ENCODE measurements around the gene TUBG2. TPM values are rescaled to one million over a fixed set of nuclear protein-coding genes. Genes with fewer than 3 reads are reported as not detected.

The TUBG2 gene
- total RNA-seq, 1 donor from 2014 or later: 9.4 TPM

DNA sequence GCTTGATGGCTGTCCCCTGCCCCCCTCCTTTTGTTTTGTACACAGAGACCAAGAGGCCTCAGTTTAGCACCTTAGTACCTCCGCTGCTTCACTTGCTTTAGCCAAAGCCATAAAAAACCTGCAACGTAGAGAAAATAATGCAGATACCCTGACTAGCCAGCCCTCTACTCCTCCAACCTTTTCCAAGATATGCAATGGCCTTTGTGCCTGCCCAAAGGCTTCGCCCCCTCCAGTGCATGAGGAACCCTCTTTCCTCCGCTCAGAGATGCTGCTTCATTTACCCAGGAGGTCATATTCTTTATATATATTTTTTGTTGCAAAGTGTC is 40.3 kb downstream of the TUBG2 start:
- no peak overlapping the region for H3K27ac Mint-ChIP-seq
- TF ChIP-seq, protein P1, sequence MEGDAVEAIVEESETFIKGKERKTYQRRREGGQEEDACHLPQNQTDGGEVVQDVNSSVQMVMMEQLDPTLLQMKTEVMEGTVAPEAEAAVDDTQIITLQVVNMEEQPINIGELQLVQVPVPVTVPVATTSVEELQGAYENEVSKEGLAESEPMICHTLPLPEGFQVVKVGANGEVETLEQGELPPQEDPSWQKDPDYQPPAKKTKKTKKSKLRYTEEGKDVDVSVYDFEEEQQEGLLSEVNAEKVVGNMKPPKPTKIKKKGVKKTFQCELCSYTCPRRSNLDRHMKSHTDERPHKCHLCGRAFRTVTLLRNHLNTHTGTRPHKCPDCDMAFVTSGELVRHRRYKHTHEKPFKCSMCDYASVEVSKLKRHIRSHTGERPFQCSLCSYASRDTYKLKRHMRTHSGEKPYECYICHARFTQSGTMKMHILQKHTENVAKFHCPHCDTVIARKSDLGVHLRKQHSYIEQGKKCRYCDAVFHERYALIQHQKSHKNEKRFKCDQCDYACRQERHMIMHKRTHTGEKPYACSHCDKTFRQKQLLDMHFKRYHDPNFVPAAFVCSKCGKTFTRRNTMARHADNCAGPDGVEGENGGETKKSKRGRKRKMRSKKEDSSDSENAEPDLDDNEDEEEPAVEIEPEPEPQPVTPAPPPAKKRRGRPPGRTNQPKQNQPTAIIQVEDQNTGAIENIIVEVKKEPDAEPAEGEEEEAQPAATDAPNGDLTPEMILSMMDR (IDR thresholded peaks at IDR 0.05): no peak
- ChIA-PET CTCF (interaction anchor here (0.5 kb wide), 1 partner anchor 121 kb away, joined by 3 read pairs; no protein-coding TSS in a partner anchor), POLR2A (interaction anchor here (0.7 to 1.0 kb wide), 2 partner anchors 122 to 145 kb away, joined by 3 to 10 read pairs; partner anchors contain the start of gene PSMC3IP)
- H3K4me3 Mint-ChIP-seq: no peak overlapping the region
- H3K27me3 Mint-ChIP-seq: no peaks in the 10 kb centered on the region
- ATAC-seq (ENCODE audit: low read depth) (no peak), DNase-seq (no peak)
- H3K4me1 Mint-ChIP-seq: peaks cover 23% of the 10 kb centered on the region
- H3K36me3 Mint-ChIP-seq (ENCODE audit: low read depth): peaks cover 57% of the 10 kb centered on the region
- no peaks in the 10 kb centered on the region for H3K9me3 Mint-ChIP-seq
- intact Hi-C loops (cut with micrococcal nuclease): no loop called here

DNA sequence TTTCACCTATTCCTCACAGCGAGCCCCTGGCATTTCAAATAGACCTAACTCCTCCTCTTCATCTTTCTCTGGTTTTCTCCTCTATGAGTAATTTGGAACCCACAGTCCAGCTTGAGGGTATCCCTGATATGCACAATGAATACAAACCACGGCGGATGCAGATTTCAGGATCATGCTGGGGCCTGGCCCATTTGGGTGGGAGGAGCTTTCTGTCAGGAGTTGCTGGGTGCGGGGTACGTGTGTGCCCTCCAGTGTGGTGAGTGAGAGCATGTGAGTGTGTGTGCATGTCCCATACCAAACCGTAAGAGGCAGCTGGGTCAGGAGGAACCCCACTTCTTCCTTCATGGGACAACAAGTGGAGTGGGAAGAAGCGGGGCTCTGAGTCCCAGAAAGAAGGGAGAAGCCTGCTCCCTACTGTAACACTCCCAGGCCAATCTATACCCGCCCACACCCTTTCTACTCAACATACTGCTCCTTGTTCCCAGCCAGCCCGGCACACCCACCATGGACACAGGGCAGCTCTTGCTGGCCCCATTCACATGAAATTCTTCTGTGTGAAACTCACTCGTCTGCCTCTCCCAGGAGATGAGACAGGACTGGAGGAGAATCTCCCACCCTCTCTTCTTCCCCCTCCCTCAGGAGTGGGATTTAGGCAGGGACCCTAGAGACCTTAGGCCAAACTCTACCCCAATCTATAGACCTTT is 41.7 kb downstream of the TUBG2 start:
- ATAC-seq (ENCODE audit: low read depth) (no peak), DNase-seq (no peak)
- no peaks in the 10 kb centered on the region for H3K27me3 Mint-ChIP-seq
- H3K4me3 Mint-ChIP-seq: no peak overlapping the region
- TF ChIP-seq, protein P1 (IDR thresholded peaks at IDR 0.05): no peak
- no peak overlapping the region for H3K27ac Mint-ChIP-seq
- H3K36me3 Mint-ChIP-seq (ENCODE audit: low read depth): peaks cover 64% of the 10 kb centered on the region
- peaks cover 37% of the 10 kb centered on the region for H3K4me1 Mint-ChIP-seq
- intact Hi-C loops (cut with micrococcal nuclease): no loop called here
- POLR2A ChIA-PET: interaction anchor here (1.3 kb wide), 1 partner anchor 17 kb away, joined by 3 read pairs; no protein-coding TSS in a partner anchor
- CTCF ChIA-PET: no interaction called here
- H3K9me3 Mint-ChIP-seq: no peaks in the 10 kb centered on the region

DNA sequence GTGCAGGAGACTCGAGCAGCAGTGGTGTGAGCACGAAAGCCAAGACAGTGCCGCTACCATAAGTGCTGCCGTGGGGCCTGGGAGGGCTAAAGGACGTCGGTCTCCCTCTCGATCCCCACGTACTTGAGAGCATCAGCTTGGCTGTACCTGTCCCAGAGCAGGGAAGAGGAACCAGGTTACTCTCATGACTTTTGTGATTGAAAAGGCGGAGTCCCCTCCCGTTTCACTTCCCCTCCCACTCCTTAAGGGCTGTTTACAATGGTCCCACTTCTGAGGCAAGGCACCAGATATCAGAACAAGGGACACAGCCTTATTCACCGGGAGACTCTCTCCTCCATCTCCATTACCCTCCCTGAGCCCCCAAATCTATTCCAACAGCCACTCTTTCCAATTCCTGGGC is 43.4 kb downstream of the TUBG2 start:
- H3K27ac Mint-ChIP-seq: peak overlapping the region; percentile 67
- H3K27me3 Mint-ChIP-seq: no peaks in the 10 kb centered on the region
- peak overlapping the region; percentile 15 for H3K4me3 Mint-ChIP-seq
- peaks cover 68% of the 10 kb centered on the region for H3K36me3 Mint-ChIP-seq (ENCODE audit: low read depth)
- TF ChIP-seq, protein P1 (IDR thresholded peaks at IDR 0.05): no peak
- H3K9me3 Mint-ChIP-seq: no peaks in the 10 kb centered on the region
- ChIA-PET CTCF (no interaction called here), POLR2A (interaction anchor here (1.2 to 4.3 kb wide), 4 partner anchors 19 to 666 kb away, joined by 3 to 22 read pairs (median 5); no protein-coding TSS in a partner anchor)
- ATAC-seq (ENCODE audit: low read depth) (peak; percentile 20), DNase-seq (no peak)
- peaks cover 54% of the 10 kb centered on the region for H3K4me1 Mint-ChIP-seq
- intact Hi-C loops (cut with micrococcal nuclease): loop anchor here (1.0 kb wide), 1 partner anchor 23 kb away; no protein-coding TSS in a partner anchor

DNA sequence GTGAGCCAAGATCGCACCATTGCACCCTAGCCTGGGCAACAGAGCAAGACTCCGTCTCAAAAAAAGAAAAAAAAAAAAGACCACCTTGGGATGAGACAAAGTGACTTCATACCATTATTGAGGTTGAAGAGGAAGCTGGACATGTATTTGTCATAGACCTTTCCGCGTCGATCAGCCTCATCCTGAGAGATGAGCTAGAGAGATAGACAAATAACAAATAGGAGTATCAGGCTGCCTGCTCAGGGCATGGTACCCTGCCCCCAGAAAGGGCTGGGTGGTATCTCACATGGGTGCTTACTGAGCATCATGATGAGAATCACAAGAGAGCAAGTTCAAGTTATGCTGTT is 45.4 kb downstream of the TUBG2 start:
- Mint-ChIP-seq H3K9me3 (no peaks in the 10 kb centered on the region), H3K27me3 (no peaks in the 10 kb centered on the region), H3K4me1 (peaks cover 61% of the 10 kb centered on the region), H3K36me3 (ENCODE audit: low read depth) (peaks cover 78% of the 10 kb centered on the region), H3K4me3 (peak overlapping the region; percentile 74), H3K27ac (peak overlapping the region; percentile 94)
- no peak for DNase-seq
- CTCF ChIA-PET: interaction anchor here (1.2 to 1.7 kb wide), 2 partner anchors 24 to 126 kb away, joined by 3 to 8 read pairs; no protein-coding TSS in a partner anchor
- intact Hi-C loops (cut with micrococcal nuclease): no loop called here
- peak; percentile 30 for ATAC-seq (ENCODE audit: low read depth)
- POLR2A ChIA-PET: interaction anchor here (0.6 to 4.3 kb wide), 11 partner anchors 21 to 427 kb away, joined by 3 to 22 read pairs (median 4); partner anchors contain the start of genes BECN1, CNTNAP1, MLX and PSMC3IP
- TF ChIP-seq, protein P1 (IDR thresholded peaks at IDR 0.05): no peak

DNA sequence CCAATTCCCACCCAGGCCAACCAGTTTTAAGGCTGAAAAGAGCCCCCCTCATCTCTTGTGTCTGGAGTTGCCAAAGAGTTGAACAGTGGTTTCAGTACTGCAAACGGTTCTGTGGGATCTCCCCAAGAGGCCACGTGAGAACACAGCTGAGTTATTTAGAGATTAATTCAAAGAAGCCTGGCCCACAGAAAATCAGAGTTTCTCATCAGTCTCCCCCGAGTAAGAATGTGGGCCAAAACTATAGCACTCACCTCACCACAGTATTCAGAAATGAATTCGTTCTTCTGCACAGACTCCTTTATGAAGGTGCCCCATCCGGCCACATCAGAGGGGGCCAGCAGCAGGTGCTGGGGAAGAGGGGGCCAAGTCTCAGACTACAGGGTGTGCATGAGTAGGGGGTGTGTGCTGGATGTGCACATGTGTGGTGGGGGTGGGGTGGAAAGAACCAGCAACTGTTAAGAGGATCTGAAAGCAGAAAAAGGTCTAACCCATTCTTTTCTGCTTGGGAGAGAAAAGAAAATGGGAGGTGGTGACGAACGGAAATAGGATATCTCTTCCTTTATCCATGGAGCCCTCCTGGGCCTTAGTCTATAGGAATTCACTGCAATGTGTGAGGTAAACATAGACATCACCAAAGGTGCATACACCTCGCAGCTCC is 45.9 kb downstream of the TUBG2 start:
- TF ChIP-seq, protein P1 (IDR thresholded peaks at IDR 0.05): no peak
- CTCF ChIA-PET: interaction anchor here (1.7 kb wide), 1 partner anchor 25 kb away, joined by 8 read pairs; no protein-coding TSS in a partner anchor
- POLR2A ChIA-PET: interaction anchor here (0.6 to 4.3 kb wide), 13 partner anchors 11 to 393 kb away, joined by 3 to 22 read pairs (median 4); partner anchors contain the start of genes BECN1, CNTNAP1, MLX and PLEKHH3
- H3K27ac Mint-ChIP-seq: peak overlapping the region; percentile 94
- DNase-seq (no peak), ATAC-seq (ENCODE audit: low read depth) (peak; percentile 78)
- peaks cover 61% of the 10 kb centered on the region for H3K4me1 Mint-ChIP-seq
- H3K4me3 Mint-ChIP-seq: peak overlapping the region; percentile 74
- intact Hi-C loops (cut with micrococcal nuclease): loop anchor here (1.0 kb wide), 1 partner anchor 96 kb away; the partner anchor contains the start of genes RETREG3 and TUBG1
- peaks cover 79% of the 10 kb centered on the region for H3K36me3 Mint-ChIP-seq (ENCODE audit: low read depth)
- no peaks in the 10 kb centered on the region for H3K27me3 Mint-ChIP-seq
- no peaks in the 10 kb centered on the region for H3K9me3 Mint-ChIP-seq

Measured in activated B cell treated with CpG ODN at 0.5 μM for 24 hours (primary cell).